ENCODE data around the gene ENPP7.
"Not testable (repeated sequence)": the region's sequence is repeated elsewhere in the genome, so short reads cannot be mapped to it uniquely, and the experiment has no call there.

The ENPP7 gene

DNA sequence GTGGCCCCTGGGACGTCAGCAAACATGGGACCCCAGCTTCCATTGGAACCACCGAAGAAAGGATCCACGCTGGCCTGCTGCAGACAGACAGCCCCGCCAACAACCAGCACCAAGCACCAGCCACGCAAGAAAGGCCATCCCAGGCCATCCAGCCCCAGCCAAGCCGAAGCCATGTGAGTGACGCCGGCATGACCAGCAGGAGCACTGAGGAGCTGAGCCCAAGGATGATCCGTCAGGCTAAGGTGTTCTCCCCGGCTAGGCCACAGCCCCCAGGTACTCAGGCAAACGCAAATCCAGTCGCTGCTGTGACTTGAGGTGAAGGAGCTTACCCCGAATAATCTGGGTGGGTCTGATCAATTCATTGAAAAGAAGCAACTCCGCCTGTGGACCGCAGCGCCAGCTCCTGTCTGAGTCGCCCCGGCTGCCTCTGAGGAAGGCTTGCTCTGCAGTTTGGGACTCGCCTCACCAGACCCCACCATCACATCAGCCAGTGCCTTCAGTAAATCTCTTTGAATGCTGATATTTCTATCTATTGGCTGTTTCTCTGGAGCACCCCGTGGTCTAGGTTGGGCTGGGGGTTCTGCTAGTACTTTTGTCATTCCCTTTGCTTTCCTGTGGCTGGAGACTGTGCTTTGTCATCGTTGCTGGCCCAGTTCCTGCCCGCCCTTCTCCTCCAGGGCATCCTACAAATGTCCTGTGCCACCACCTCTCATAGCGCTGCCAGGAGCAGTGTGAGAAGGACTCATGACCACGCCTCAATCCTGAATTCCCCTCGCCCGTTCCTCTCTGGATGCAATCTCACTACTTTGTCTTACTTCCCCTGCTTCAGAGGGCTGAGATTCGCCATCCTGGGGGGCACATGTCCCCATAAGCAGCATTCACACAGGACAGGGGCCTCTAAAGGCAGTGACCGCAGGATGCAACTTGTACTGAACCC, 39.1 kb downstream of the ENPP7 start:
- TF ChIP-seq, protein P1, sequence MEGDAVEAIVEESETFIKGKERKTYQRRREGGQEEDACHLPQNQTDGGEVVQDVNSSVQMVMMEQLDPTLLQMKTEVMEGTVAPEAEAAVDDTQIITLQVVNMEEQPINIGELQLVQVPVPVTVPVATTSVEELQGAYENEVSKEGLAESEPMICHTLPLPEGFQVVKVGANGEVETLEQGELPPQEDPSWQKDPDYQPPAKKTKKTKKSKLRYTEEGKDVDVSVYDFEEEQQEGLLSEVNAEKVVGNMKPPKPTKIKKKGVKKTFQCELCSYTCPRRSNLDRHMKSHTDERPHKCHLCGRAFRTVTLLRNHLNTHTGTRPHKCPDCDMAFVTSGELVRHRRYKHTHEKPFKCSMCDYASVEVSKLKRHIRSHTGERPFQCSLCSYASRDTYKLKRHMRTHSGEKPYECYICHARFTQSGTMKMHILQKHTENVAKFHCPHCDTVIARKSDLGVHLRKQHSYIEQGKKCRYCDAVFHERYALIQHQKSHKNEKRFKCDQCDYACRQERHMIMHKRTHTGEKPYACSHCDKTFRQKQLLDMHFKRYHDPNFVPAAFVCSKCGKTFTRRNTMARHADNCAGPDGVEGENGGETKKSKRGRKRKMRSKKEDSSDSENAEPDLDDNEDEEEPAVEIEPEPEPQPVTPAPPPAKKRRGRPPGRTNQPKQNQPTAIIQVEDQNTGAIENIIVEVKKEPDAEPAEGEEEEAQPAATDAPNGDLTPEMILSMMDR (IDR thresholded peaks at IDR 0.05; ENCODE audit: control extremely low read depth, extremely low read depth, low read depth, missing control alignments) = no peak
- ChIA-PET CTCF (interaction anchor here (0.6 kb wide), 1 partner anchor 468 kb away, joined by 3 read pairs; no protein-coding TSS in a partner anchor), POLR2A (no interaction called here)
- DNase-seq (ENCODE audit: extremely low spot score) = no peak

DNA sequence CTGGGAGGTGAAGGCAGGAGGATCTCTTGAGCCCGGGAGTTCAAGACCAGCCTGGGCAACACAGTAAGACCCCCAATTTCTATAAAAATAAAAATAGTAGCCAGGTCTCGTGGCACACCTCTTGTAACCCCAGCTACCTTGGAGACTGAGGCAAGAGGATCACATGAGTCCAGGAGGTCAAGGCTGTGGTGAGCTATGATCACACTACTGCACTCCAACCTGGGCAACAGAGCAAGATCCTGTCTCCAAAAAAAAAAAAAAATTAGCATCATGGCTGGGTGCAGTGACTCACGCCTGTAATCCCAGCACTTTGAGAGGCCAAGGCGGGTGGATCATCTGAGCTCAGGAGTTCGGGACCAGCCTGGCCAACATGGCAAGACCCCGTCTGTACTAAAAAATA, 40.5 kb downstream of the ENPP7 start:
- CTCF ChIA-PET = interaction anchor here (1.3 kb wide), 1 partner anchor 30 kb away, joined by 5 read pairs; no protein-coding TSS in a partner anchor

DNA sequence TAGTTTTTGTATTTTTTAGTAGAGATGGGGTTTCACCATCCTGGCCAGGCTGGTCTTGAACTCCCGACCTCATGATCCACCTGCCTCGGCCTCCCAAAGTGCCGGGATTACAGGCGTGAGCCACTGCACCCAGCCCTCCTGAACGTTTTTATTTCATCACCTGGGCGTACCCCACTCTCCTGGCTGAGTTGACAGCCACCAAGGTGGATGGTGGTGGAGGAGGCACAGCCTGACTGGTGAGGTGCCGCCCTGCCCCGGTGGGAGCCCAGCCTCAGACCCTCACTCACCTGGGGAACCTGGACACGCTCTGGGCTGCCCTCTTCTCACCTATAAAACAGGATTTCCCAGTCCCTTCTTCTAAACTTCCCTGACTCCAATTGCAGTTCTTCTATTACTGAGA, 42.0 kb downstream of the ENPP7 start:
- CTCF ChIA-PET; DNase-seq (ENCODE audit: extremely low spot score): not testable (repeated sequence)
- POLR2A ChIA-PET = interaction anchor here (0.6 kb wide), 1 partner anchor 67 kb away, joined by 3 read pairs; no protein-coding TSS in a partner anchor

More for the DNA sequence above, 40.5 kb downstream of the ENPP7 start:
- POLR2A ChIA-PET = no interaction called here
- TF ChIP-seq, protein P1 (IDR thresholded peaks at IDR 0.05; ENCODE audit: control extremely low read depth, extremely low read depth, low read depth, missing control alignments) = no peak
- no peak for DNase-seq (ENCODE audit: extremely low spot score)

DNA sequence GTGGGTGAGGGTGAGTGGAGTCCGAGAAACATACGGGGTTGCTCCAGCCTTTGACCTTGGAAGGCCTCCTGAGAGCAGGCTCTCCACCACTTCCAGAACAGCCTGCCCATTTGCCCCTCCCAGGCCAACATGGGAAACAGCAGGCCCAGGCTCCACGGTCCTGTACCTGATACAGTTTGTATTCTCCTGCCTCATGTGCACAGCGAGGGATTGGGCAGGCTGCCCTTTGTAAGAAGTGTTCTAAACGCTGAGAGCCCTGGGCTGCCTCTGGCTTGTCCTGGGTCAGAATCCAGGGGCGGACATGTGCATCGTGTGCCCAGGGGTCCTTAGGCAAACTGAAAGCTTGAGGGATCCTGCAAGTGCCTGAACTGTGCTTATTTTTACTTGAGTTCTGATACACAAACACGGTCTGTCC, 43.8 kb downstream of the ENPP7 start:
- TF ChIP-seq, protein P1 (IDR thresholded peaks at IDR 0.05; ENCODE audit: control extremely low read depth, extremely low read depth, low read depth, missing control alignments) = no peak
- DNase-seq (ENCODE audit: extremely low spot score) = no peak
- ChIA-PET POLR2A (no interaction called here), CTCF (interaction anchor here (0.6 to 3.0 kb wide), 7 partner anchors 15 to 70 kb away, joined by 3 to 14 read pairs (median 5); partner anchors contain the start of gene CBX8)

DNA sequence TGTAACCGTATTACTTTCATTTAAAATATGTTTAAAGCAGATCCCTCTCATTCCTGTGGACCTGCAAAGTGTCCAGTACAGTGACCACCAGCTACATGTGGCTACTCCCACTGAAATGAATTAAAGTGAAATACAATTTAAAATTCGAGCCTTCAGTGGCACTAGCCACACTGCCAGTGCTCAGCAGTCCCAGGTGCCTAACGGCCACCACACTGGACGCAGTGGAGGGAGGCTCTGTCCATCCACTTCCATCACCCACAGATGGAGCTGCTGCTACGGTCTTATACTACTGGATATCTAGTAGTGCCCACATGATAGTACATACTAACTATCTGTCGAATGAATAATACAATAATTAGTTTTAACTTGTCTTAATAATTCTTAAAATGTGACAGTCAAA, 44.9 kb downstream of the ENPP7 start:
- POLR2A ChIA-PET = no interaction called here
- TF ChIP-seq, protein P1 (IDR thresholded peaks at IDR 0.05; ENCODE audit: control extremely low read depth, extremely low read depth, low read depth, missing control alignments) = no peak
- CTCF ChIA-PET = interaction anchor here (0.7 to 3.0 kb wide), 5 partner anchors 14 to 66 kb away, joined by 3 to 14 read pairs (median 3); no protein-coding TSS in a partner anchor
- DNase-seq (ENCODE audit: extremely low spot score) = no peak

DNA sequence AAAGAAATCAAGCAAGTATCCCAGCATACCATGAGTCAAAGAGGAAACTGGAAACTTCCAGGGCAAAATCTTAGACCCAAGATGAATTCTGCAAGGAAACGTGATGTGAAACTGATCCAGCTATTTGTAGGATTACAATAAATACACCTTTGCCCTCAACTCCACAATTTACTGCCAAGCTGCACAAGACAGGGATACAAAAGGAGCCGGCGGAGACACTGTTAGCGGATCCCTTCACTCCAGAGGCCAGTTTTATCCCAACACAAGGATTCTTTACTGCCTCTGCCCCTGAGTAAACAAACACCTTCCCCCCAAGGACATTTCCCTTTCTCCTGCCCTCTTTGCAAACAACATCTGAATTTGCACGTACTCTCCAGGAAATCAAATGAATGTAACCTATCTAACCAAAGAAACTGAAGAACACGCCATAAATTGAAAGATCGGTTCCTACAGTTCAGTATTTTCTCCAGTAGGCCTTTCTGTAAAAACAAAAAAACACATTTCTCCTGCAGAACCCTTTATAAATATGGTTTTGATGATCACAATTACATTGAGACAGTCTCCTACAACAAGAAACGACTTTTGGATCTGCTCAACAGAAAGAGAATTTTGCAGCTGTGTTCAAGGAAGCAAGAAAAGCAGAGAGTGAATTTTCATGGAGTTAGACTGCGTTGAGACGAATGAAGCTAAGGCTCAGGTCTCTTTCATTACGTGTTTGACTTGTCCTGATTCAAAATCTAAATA, 45.8 kb downstream of the ENPP7 start:
- no peak for DNase-seq (ENCODE audit: extremely low spot score)
- TF ChIP-seq, protein P1 (IDR thresholded peaks at IDR 0.05; ENCODE audit: control extremely low read depth, extremely low read depth, low read depth, missing control alignments) = no peak
- ChIA-PET POLR2A (no interaction called here), CTCF (interaction anchor here (0.7 to 3.0 kb wide), 3 partner anchors 31 to 64 kb away, joined by 4 to 14 read pairs (median 6); partner anchors contain the start of gene CBX4)

Measured in GM10248 (cell line).